Effector memory CD8-positive, alpha-beta T cell (primary cell): ENCODE measurements around the gene GABARAP.
"Not testable (repeated sequence)": the region's sequence is repeated elsewhere in the genome, so short reads cannot be mapped to it uniquely, and the experiment has no call there.

ENCODE experiments used
- ATAC-seq: fragments of 150-1000 bp; cut with Tn5 transposase; replicated peaks from 2 replicates; pipeline ENCODE4 v1.10.0; 2021; ENCODE audit warnings: mild to moderate bottlenecking, moderate library complexity
- DNase-seq, 3 experiments: peaks; one replicate each; pipeline ENCODE4 v3.0.0; 2021
- H3K27ac Mint-ChIP-seq, 2 donors: one replicate each; pipeline ENCODE4 v1.8.0; 2022; ENCODE audit warnings: mild to moderate bottlenecking in 2 of 2, mixed read lengths in 2 of 2, moderate library complexity in 2 of 2
- H3K27me3 Mint-ChIP-seq, 2 donors: one replicate each; pipeline ENCODE4 v1.8.0; 2022; ENCODE audit warnings: mixed read lengths in 2 of 2
- H3K36me3 Mint-ChIP-seq: one replicate; pipeline ENCODE4 v1.8.0; 2022; ENCODE audit warnings: mild to moderate bottlenecking, moderate library complexity, mixed read lengths; ENCODE audit not compliant: insufficient read depth
- H3K4me1 Mint-ChIP-seq, 2 donors: one replicate each; pipeline ENCODE4 v1.8.0; 2022; ENCODE audit warnings: low read depth in 2 of 2, mixed read lengths in 2 of 2
- H3K4me3 Mint-ChIP-seq, 2 donors: one replicate each; pipeline ENCODE4 v1.8.0; 2022; ENCODE audit warnings: mild to moderate bottlenecking in 2 of 2, mixed read lengths in 2 of 2, moderate library complexity in 2 of 2
- H3K9me3 Mint-ChIP-seq, 2 donors: one replicate each; pipeline ENCODE4 v1.8.0; 2022; ENCODE audit warnings: mixed read lengths in 2 of 2

The GABARAP gene

GRCh38 chr17:7254511-7254910 is 12.3 kb upstream of the GABARAP start:
- Mint-ChIP-seq H3K27me3 (no peaks in the 10 kb centered on the region), H3K4me3 (no peak overlapping the region), H3K36me3 (peaks cover 55% of the 10 kb centered on the region), H3K9me3 (no peaks in the 10 kb centered on the region), H3K4me1 (peaks cover 24 to 28% of the 10 kb centered on the region in 2 donors), H3K27ac (no peak overlapping the region)
- DNase-seq (no peak), ATAC-seq (no peak)

DNA sequence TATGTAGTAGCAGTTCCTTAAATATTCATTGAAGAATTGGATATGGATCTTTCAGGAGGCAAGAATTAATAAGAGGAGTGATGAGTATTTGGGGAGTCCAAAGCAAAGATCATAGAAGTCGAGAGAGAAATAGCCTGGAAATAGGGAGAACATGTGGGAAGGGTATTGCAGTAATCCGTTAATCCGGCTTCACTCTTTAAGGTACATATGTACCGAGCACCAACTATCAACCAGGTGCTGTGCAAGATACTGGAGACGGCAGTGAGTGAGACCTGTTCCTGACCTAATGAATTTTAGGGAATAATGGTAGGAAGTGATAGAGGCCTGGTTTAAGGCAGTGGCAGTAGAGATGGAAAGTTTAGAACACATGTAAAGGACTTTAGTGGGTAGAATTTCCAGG is 10.8 kb upstream of the GABARAP start:
- Mint-ChIP-seq H3K36me3 (peaks cover 59% of the 10 kb centered on the region), H3K27me3 (no peaks in the 10 kb centered on the region), H3K4me3 (peak overlapping the region; percentile 94 to 95), H3K9me3 (no peaks in the 10 kb centered on the region), H3K27ac (peak overlapping the region; percentile 99 to 100), H3K4me1 (peaks cover 30 to 37% of the 10 kb centered on the region in 2 donors)
- no peak for DNase-seq
- no peak for ATAC-seq

GRCh38 chr17:7252176-7253043 is 10.2 kb upstream of the GABARAP start, which contains the start of gene ELP5:
Gene ELP5, plus strand, starts transcription at chr17:7252215. Its CDS starts 336 bp downstream, at chr17:7252551.
- H3K4me3 Mint-ChIP-seq, result peak within 1 kb of the TSS; percentile 94 to 95
- H3K9me3 Mint-ChIP-seq, result no peaks in the 10 kb centered on the region
- peak; percentile 63 for ATAC-seq
- no peaks in the 10 kb centered on the region for H3K27me3 Mint-ChIP-seq
- H3K27ac Mint-ChIP-seq, result peak within 1 kb of the TSS; percentile 99 to 100
- H3K4me1 Mint-ChIP-seq, result peaks cover 30 to 37% of the 10 kb centered on the region in 2 donors
- DNase-seq, result peak; percentile 85 to 87 (median 85)
- peaks cover 56% of the 10 kb centered on the region for H3K36me3 Mint-ChIP-seq

DNA sequence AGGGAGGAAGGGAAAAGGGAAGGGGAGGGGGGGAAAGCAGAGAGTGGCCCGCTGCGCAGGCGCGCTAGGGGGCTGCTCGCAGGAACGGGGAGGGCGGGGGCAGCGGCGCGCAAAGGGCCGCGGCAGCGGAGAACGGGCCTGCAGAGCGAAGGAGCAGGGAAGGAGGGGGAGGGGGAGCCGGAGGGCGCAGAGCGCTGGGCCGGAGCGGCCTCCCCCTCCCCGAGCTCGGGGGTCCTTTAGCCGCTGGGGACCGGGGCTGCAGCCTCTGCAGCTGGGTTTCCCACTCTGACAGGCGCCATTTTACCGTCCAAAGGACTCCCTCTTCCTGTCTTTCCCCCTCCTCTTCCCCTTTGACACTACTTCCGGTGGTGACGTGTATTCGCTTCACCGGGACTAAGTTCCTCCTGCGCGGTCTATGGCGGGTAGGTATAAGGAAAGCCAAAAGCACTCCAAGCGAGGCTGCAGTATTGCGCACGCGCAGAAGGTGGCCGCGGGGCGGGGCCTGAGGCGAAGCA is 9.5 kb upstream of the GABARAP start, which contains the start of gene CTDNEP1:
Gene CTDNEP1 (minus strand): TSS at position 74 of the 515 bp plus-strand sequence. CDS start 438 bp downstream, outside the sequence.
- Mint-ChIP-seq H3K4me1 (peaks cover 28 to 37% of the 10 kb centered on the region in 2 donors), H3K36me3 (peaks cover 50% of the 10 kb centered on the region), H3K27me3 (no peaks in the 10 kb centered on the region), H3K4me3 (peak within 1 kb of the TSS; percentile 94 to 95), H3K27ac (peak within 1 kb of the TSS; percentile 99 to 100), H3K9me3 (no peaks in the 10 kb centered on the region)
- DNase-seq (peak; percentile 98 to 99 (median 99)), ATAC-seq (peak; percentile 90)

- no peaks in the 10 kb centered on the region for H3K9me3 Mint-ChIP-seq
- peak overlapping the region; percentile 94 to 95 for H3K4me3 Mint-ChIP-seq
- H3K27me3 Mint-ChIP-seq, result no peaks in the 10 kb centered on the region
- ATAC-seq, result peak; percentile 6
- DNase-seq, result no peak
- peaks cover 51% of the 10 kb centered on the region for H3K36me3 Mint-ChIP-seq
- H3K4me1 Mint-ChIP-seq, result peaks cover 28 to 37% of the 10 kb centered on the region in 2 donors
- H3K27ac Mint-ChIP-seq, result peak overlapping the region; percentile 99 to 100
Measured at GRCh38 chr17:7250695-7251627, 8.7 kb upstream of the GABARAP start.

DNA sequence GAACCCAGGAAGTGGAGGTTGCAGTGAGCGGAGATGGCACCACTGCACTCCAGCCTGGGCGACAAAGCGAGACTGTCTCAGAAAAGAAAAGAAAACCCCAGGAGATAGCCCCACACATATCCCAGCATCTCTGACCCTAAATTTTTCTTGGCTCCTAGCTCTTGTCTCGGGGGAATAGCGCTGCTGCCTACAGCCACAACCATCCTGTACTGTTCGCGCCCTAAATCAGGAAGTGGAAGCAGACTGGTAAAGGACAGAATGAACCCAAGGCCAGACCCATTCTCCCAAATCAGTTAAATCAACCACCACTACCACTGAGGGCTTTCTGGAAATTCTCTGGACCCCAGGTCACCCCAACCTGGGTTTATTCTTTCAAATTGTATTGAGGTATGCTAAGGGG is 7.6 kb upstream of the GABARAP start:
- peak overlapping the region; percentile 94 to 95 for H3K4me3 Mint-ChIP-seq
- DNase-seq, result no peak

GRCh38 chr17:7249214-7249613 is 7.0 kb upstream of the GABARAP start:
- Mint-ChIP-seq H3K36me3 (peaks cover 50% of the 10 kb centered on the region), H3K9me3 (no peaks in the 10 kb centered on the region), H3K27me3 (no peaks in the 10 kb centered on the region), H3K27ac (peak overlapping the region; percentile 19 to 61), H3K4me1 (peaks cover 28 to 33% of the 10 kb centered on the region in 2 donors), H3K4me3 (peak overlapping the region; percentile 51 to 95)
- DNase-seq (no peak), ATAC-seq (no peak)

More for the DNA sequence above, 7.6 kb upstream of the GABARAP start:
- peaks cover 49% of the 10 kb centered on the region for H3K36me3 Mint-ChIP-seq
- ATAC-seq, result no peak
- H3K9me3 Mint-ChIP-seq, result no peaks in the 10 kb centered on the region
- no peaks in the 10 kb centered on the region for H3K27me3 Mint-ChIP-seq
- peak overlapping the region in 1 of 2 donors; percentile 94 for H3K27ac Mint-ChIP-seq
- peaks cover 28 to 36% of the 10 kb centered on the region in 2 donors for H3K4me1 Mint-ChIP-seq

DNA sequence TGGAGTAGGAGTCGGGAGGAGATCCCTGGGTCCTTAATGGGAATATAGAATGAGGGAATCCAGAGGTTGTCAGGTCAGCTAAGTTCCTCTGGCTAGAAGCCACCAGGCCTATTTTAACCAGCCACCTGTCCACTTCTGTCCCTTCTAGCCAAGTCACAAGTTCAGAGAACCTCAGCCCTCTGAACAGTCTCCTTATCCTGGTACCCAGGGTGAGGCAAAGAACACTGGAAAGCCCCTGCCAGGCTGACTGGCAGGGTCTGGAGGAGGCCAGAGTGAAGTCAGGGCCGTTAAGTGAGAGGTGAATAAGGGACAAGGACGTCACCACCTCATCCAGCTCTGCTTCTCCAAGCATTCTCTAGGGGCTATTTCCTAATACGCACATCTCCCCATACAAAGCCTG is 6.5 kb upstream of the GABARAP start:
- no peaks in the 10 kb centered on the region for H3K27me3 Mint-ChIP-seq
- peaks cover 52% of the 10 kb centered on the region for H3K36me3 Mint-ChIP-seq
- no peak for ATAC-seq
- H3K4me3 Mint-ChIP-seq, result no peak overlapping the region
- H3K27ac Mint-ChIP-seq, result peak overlapping the region in 1 of 2 donors; percentile 61
- DNase-seq, result no peak
- H3K4me1 Mint-ChIP-seq, result peaks cover 28 to 33% of the 10 kb centered on the region in 2 donors
- no peaks in the 10 kb centered on the region for H3K9me3 Mint-ChIP-seq

GRCh38 chr17:7246779-7247178 is 4.5 kb upstream of the GABARAP start:
- no peaks in the 10 kb centered on the region for H3K27me3 Mint-ChIP-seq
- H3K4me1 Mint-ChIP-seq, result peaks cover 28 to 34% of the 10 kb centered on the region in 2 donors
- peak overlapping the region in 1 of 2 donors; percentile 66 for H3K27ac Mint-ChIP-seq
- DNase-seq, result no peak
- no peak for ATAC-seq
- no peaks in the 10 kb centered on the region for H3K9me3 Mint-ChIP-seq
- no peak overlapping the region for H3K4me3 Mint-ChIP-seq
- H3K36me3 Mint-ChIP-seq, result peaks cover 58% of the 10 kb centered on the region

- Mint-ChIP-seq H3K36me3 (peaks cover 73% of the 10 kb centered on the region), H3K27ac (peak overlapping the region; percentile 98 to 99), H3K4me3 (peak overlapping the region in 1 of 2 donors; percentile 100), H3K4me1 (peaks cover 34 to 39% of the 10 kb centered on the region in 2 donors)
- ATAC-seq, H3K27me3 Mint-ChIP-seq, DNase-seq, H3K9me3 Mint-ChIP-seq: not testable (repeated sequence)
Measured at GRCh38 chr17:7243838-7244237, 1.6 kb upstream of the GABARAP start.

DNA sequence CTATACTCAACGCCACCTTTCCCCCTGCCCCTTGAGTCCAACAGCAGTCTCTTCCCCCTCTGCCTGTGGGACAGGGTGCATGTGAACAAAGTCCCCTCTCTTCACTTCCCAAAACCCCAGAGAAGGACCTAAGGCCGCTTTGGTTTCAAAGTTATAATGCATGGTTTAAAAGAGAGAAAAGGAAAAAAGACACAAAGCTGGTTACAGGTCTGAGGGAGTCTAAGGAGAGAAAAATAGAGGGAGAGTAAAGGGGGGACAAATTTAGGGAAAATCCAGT is 1.1 kb upstream of the GABARAP start:
- H3K27me3 Mint-ChIP-seq, result no peaks in the 10 kb centered on the region
- H3K4me1 Mint-ChIP-seq, result peaks cover 32 to 37% of the 10 kb centered on the region in 2 donors
- ATAC-seq, result no peak
- no peak for DNase-seq
- peak overlapping the region; percentile 98 to 99 for H3K27ac Mint-ChIP-seq
- no peaks in the 10 kb centered on the region for H3K9me3 Mint-ChIP-seq
- peak overlapping the region; percentile 99 to 100 for H3K4me3 Mint-ChIP-seq
- peaks cover 76% of the 10 kb centered on the region for H3K36me3 Mint-ChIP-seq

- DNase-seq (peak; percentile 90 to 95 (median 93)), ATAC-seq (peak; percentile 53)
- H3K4me1 Mint-ChIP-seq, result peaks cover 33 to 37% of the 10 kb centered on the region in 2 donors
- H3K36me3 Mint-ChIP-seq, result peaks cover 76% of the 10 kb centered on the region
- peak overlapping the region; percentile 98 to 99 for H3K27ac Mint-ChIP-seq
- H3K27me3 Mint-ChIP-seq, result no peaks in the 10 kb centered on the region
- H3K9me3 Mint-ChIP-seq, result no peaks in the 10 kb centered on the region
- peak overlapping the region; percentile 99 to 100 for H3K4me3 Mint-ChIP-seq
Measured at GRCh38 chr17:7242717-7243452, 636 bp upstream of the GABARAP start.
